ENCODE data around the gene FURIN.

Gene FURIN

DNA sequence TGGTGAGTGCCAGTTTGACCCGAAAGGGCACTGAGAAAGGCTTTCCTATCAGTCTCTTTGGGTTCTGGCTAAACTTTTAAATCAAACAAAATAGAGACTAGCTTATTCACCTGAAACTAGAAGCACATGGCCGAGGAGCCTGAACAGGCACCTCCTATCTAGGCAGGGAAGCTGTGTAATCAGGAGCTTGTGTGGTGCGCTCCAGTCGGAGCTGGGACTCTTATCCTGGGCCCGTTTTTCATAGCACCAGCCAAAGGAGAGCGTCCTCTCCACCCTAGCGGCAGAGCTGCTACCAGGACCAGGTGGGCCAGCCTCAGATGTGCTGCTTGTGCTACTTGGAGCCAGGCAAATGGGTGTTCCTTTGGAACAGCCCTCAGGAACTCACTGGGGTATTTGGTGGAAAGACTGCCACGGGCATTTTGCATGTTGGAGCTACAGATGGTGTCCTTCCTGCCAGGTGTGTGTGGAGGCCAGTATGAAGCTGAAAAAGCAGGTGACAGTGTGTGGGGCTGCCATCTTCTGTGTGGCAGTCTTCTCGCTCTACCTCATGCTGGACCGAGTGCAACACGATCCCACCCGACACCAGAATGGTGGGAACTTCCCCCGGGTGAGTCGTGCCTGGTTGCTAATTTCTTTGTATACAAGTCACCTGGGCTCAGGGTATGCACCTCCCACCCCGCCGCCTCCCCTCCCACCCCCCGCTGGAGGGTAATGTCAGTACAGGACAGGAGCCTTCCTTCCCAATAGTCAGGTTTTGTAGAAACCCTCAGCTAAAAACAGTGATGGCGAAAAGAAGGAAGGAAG, 35.5 kb downstream of the FURIN start:
- H3K4me3 ChIP-seq (ENCODE audit: control insufficient read depth in 1 of 7, extremely low read depth in 1 of 7, insufficient read depth in 4 of 7, low read depth in 2 of 7, low read length in 6 of 7): peak overlapping the region in 6 of 7 experiments; percentile 69 to 85 (median 77)
- CTCF ChIA-PET: interaction anchor here (0.8 to 16.2 kb wide), 8 partner anchors 10 to 909 kb away, joined by 3 to 258 read pairs (median 5); partner anchors contain the start of genes HDDC3 and UNC45A
- DNase-seq: peak in 1 of 3 donors; percentile 26
- peaks cover 2 to 24% (median 20%) of the 10 kb centered on the region in 4 experiments for H3K4me1 ChIP-seq (ENCODE audit: control extremely low read depth in 1 of 4, control insufficient read depth in 4 of 4, insufficient read depth in 4 of 4, low read length in 3 of 4)
- 73% methylated on average over 11 of the region's 18 CpGs for WGBS (ENCODE audit: insufficient coverage)
- H3K27ac ChIP-seq (ENCODE audit: insufficient read depth in 1 of 2, low read depth in 1 of 2, low read length in 2 of 2, poor library complexity in 1 of 2, severe bottlenecking in 2 of 2): peak overlapping the region; percentile 80 to 91
- peaks cover 9 to 40% (median 35%) of the 10 kb centered on the region in 4 experiments for H3K36me3 ChIP-seq (ENCODE audit: control insufficient read depth in 4 of 4, insufficient read depth in 4 of 4, low read length in 3 of 4)
- POLR2A ChIA-PET: interaction anchor here (0.7 to 3.7 kb wide), 4 partner anchors 12 to 31 kb away, joined by 3 to 32 read pairs (median 6); partner anchors contain the start of genes FES, HDDC3 and UNC45A
- H3K27me3 ChIP-seq (replicated peaks in 2 of 5; ENCODE audit: control insufficient read depth in 4 of 5, insufficient read depth in 5 of 5, low read length in 4 of 5): no peaks in the 10 kb centered on the region
- H3K9me3 ChIP-seq (ENCODE audit: control extremely low read depth in 1 of 5, control insufficient read depth in 4 of 5, insufficient read depth in 2 of 5, low read depth in 1 of 5, low read length in 4 of 5): no peaks in the 10 kb centered on the region

DNA sequence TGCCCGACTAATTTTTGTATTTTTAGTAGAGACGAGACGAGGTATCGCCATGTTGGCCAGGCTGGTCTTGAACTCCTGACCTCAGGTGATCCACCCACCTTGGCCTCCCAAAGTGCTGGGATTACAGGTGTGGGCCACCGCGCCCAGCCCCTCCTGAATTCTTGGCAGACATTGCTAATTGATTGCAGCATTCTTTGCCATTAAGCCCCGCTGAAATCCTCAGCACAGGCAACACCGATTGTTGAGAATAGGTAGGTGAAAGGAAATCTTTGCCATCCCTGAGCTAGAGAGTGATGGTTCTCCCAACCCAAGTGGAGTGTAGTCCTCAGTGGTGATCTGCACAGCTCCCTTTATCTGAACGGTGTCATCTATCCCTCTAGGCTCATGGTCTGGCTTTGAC, 36.4 kb downstream of the FURIN start:
- H3K27me3 ChIP-seq (replicated peaks in 2 of 5; ENCODE audit: control insufficient read depth in 4 of 5, insufficient read depth in 5 of 5, low read length in 4 of 5): no peaks in the 10 kb centered on the region
- no peak overlapping the region for H3K4me3 ChIP-seq (ENCODE audit: control insufficient read depth in 1 of 7, extremely low read depth in 1 of 7, insufficient read depth in 4 of 7, low read depth in 2 of 7, low read length in 6 of 7)
- H3K4me1 ChIP-seq (ENCODE audit: control extremely low read depth in 1 of 4, control insufficient read depth in 4 of 4, insufficient read depth in 4 of 4, low read length in 3 of 4): peaks cover 2 to 24% (median 20%) of the 10 kb centered on the region in 4 experiments
- ChIA-PET POLR2A (no interaction called here), CTCF (interaction anchor here (1.0 to 16.2 kb wide), 5 partner anchors 9 to 29 kb away, joined by 3 to 258 read pairs (median 10); partner anchors contain the start of genes HDDC3 and UNC45A)
- H3K9me3 ChIP-seq (ENCODE audit: control extremely low read depth in 1 of 5, control insufficient read depth in 4 of 5, insufficient read depth in 2 of 5, low read depth in 1 of 5, low read length in 4 of 5): no peaks in the 10 kb centered on the region
- 98% methylated on average over 8 of the region's 9 CpGs for WGBS (ENCODE audit: insufficient coverage)
- no peak overlapping the region for H3K27ac ChIP-seq (ENCODE audit: insufficient read depth in 1 of 2, low read depth in 1 of 2, low read length in 2 of 2, poor library complexity in 1 of 2, severe bottlenecking in 2 of 2)
- no peak for DNase-seq
- H3K36me3 ChIP-seq (ENCODE audit: control insufficient read depth in 4 of 4, insufficient read depth in 4 of 4, low read length in 3 of 4): peaks cover 9 to 45% (median 39%) of the 10 kb centered on the region in 4 experiments

DNA sequence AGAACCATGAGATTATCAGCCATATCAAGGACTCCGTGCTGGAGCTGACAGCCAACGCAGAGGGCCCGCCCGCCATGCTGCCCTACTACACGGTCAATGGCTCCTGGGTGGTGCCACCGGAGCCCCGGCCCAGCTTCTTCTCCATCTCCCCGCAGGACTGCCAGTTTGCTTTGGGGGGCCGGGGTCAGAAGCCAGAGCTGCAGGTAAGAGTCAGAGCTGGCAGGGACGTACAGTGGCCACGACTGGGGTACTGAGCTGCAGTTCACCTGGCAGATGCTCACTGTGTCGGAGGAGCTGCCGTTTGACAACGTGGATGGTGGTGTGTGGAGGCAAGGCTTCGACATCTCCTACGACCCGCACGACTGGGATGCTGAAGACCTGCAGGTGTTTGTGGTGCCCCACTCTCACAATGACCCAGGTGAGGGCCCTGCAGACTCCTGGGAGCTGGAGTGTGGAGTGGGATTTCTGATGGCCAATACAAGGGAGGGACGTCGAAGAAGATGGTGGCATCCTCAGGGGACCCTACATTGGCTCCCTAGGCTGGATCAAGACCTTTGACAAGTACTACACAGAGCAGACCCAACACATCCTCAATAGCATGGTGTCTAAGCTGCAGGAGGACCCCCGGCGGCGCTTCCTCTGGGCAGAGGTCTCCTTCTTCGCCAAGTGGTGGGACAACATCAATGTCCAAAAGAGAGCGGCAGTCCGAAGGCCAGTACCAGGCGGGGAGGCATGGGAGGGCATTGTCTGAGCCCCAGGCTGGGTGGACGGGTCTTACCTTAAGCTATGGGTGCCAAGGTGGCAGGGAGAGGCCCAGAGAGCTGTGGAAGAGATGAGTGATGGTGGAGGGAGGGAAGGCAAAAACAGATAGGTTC, 37.2 kb downstream of the FURIN start:
- Histone ChIP-seq H3K27me3 (replicated peaks in 2 of 5; ENCODE audit: control insufficient read depth in 4 of 5, insufficient read depth in 5 of 5, low read length in 4 of 5) (no peaks in the 10 kb centered on the region), H3K4me1 (ENCODE audit: control extremely low read depth in 1 of 4, control insufficient read depth in 4 of 4, insufficient read depth in 4 of 4, low read length in 3 of 4) (peaks cover 2 to 24% (median 20%) of the 10 kb centered on the region in 4 experiments), H3K4me3 (ENCODE audit: control insufficient read depth in 1 of 7, extremely low read depth in 1 of 7, insufficient read depth in 4 of 7, low read depth in 2 of 7, low read length in 6 of 7) (no peak overlapping the region), H3K9me3 (ENCODE audit: control extremely low read depth in 1 of 5, control insufficient read depth in 4 of 5, insufficient read depth in 2 of 5, low read depth in 1 of 5, low read length in 4 of 5) (no peaks in the 10 kb centered on the region), H3K27ac (ENCODE audit: insufficient read depth in 1 of 2, low read depth in 1 of 2, low read length in 2 of 2, poor library complexity in 1 of 2, severe bottlenecking in 2 of 2) (no peak overlapping the region), H3K36me3 (ENCODE audit: control insufficient read depth in 4 of 4, insufficient read depth in 4 of 4, low read length in 3 of 4) (peaks cover 9 to 53% (median 46%) of the 10 kb centered on the region in 4 experiments)
- no peak for DNase-seq
- POLR2A ChIA-PET: interaction anchor here (0.6 to 1.3 kb wide), 3 partner anchors 10 to 217 kb away, joined by 4 read pairs; partner anchors contain the start of gene HDDC3
- 96% methylated on average over 25 of the region's 28 CpGs for WGBS (ENCODE audit: insufficient coverage)
- CTCF ChIA-PET: interaction anchor here (1.0 to 16.2 kb wide), 6 partner anchors 9 to 28 kb away, joined by 3 to 258 read pairs (median 8); partner anchors contain the start of genes HDDC3 and UNC45A

DNA sequence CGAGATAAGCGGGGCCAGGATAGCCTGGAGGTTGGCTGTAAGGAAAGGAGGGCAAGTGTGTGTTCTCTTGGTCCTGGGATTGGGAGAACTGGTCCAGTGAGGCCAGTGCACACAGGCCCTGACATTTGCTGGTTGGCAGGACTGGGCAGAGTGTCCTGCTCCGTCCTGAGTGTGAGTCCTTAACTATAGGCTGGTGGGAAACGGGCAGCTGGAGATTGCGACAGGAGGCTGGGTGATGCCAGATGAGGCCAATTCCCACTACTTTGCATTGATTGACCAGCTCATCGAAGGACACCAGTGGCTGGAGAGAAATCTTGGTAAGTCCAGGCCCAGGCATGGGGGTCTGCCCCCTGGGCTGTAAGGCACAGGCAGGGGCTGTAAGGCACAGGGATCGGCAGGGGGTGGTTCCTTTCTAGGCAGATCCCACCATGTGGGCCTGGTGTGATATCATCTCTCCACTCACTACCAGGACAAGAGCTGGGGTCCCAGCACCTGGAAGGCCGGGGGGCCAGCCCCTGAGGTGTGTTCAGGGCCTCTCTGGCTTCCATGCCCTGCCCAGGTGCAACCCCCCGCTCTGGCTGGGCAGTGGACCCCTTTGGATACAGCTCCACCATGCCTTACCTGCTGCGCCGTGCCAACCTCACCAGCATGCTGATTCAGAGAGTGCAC, 37.9 kb downstream of the FURIN start:
- H3K9me3 ChIP-seq (ENCODE audit: control extremely low read depth in 1 of 5, control insufficient read depth in 4 of 5, insufficient read depth in 2 of 5, low read depth in 1 of 5, low read length in 4 of 5): no peaks in the 10 kb centered on the region
- no peak overlapping the region for H3K27ac ChIP-seq (ENCODE audit: insufficient read depth in 1 of 2, low read depth in 1 of 2, low read length in 2 of 2, poor library complexity in 1 of 2, severe bottlenecking in 2 of 2)
- H3K27me3 ChIP-seq (replicated peaks in 2 of 5; ENCODE audit: control insufficient read depth in 4 of 5, insufficient read depth in 5 of 5, low read length in 4 of 5): no peaks in the 10 kb centered on the region
- 99% methylated on average over 9 of the region's 11 CpGs for WGBS (ENCODE audit: insufficient coverage)
- ChIA-PET CTCF (interaction anchor here (1.7 to 16.2 kb wide), 4 partner anchors 8 to 27 kb away, joined by 4 to 258 read pairs (median 53); partner anchors contain the start of genes HDDC3 and UNC45A), POLR2A (interaction anchor here (0.6 to 1.3 kb wide), 2 partner anchors 9 to 218 kb away, joined by 4 read pairs; no protein-coding TSS in a partner anchor)
- peaks cover 2 to 20% (median 17%) of the 10 kb centered on the region in 4 experiments for H3K4me1 ChIP-seq (ENCODE audit: control extremely low read depth in 1 of 4, control insufficient read depth in 4 of 4, insufficient read depth in 4 of 4, low read length in 3 of 4)
- H3K4me3 ChIP-seq (ENCODE audit: control insufficient read depth in 1 of 7, extremely low read depth in 1 of 7, insufficient read depth in 4 of 7, low read depth in 2 of 7, low read length in 6 of 7): no peak overlapping the region
- H3K36me3 ChIP-seq (ENCODE audit: control insufficient read depth in 4 of 4, insufficient read depth in 4 of 4, low read length in 3 of 4): peaks cover 11 to 61% (median 54%) of the 10 kb centered on the region in 4 experiments
- DNase-seq: no peak

DNA sequence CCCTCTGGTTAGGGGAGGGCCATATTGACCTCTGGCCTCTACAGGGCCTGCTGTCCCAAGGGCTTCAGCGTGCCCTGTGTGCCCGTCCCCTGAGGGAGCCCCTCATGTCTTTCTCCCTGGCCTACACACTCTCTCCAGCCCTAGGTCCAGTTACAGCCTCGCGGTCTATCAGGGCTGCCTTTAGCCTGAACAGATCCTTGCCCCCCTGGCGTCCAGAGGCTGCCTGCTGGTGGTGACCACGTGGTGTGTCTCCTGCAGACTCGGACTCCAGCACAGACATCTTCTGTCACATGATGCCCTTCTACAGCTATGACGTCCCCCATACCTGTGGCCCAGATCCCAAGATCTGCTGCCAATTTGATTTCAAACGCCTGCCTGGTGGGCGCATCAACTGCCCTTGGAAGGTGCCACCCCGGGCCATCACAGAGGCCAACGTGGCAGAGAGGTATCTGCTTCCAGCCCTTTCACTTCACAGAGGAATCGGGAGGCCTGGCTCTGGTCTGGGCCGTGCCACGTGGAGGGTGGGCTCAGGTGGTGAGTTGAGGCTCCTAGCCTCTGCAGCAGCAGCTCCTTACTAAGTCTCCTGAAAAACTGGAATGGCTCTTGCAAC, 38.8 kb downstream of the FURIN start:
- no peak overlapping the region for H3K27ac ChIP-seq (ENCODE audit: insufficient read depth in 1 of 2, low read depth in 1 of 2, low read length in 2 of 2, poor library complexity in 1 of 2, severe bottlenecking in 2 of 2)
- no peaks in the 10 kb centered on the region for H3K9me3 ChIP-seq (ENCODE audit: control extremely low read depth in 1 of 5, control insufficient read depth in 4 of 5, insufficient read depth in 2 of 5, low read depth in 1 of 5, low read length in 4 of 5)
- no peak overlapping the region for H3K4me3 ChIP-seq (ENCODE audit: control insufficient read depth in 1 of 7, extremely low read depth in 1 of 7, insufficient read depth in 4 of 7, low read depth in 2 of 7, low read length in 6 of 7)
- WGBS (ENCODE audit: insufficient coverage): 84% methylated on average over 15 of the region's 15 CpGs
- ChIA-PET POLR2A (no interaction called here), CTCF (interaction anchor here (1.7 to 16.2 kb wide), 3 partner anchors 12 to 26 kb away, joined by 4 to 258 read pairs (median 10); partner anchors contain the start of genes HDDC3 and UNC45A)
- no peak for DNase-seq
- peaks cover 11 to 69% (median 59%) of the 10 kb centered on the region in 4 experiments for H3K36me3 ChIP-seq (ENCODE audit: control insufficient read depth in 4 of 4, insufficient read depth in 4 of 4, low read length in 3 of 4)
- no peaks in the 10 kb centered on the region for H3K27me3 ChIP-seq (replicated peaks in 2 of 5; ENCODE audit: control insufficient read depth in 4 of 5, insufficient read depth in 5 of 5, low read length in 4 of 5)
- H3K4me1 ChIP-seq (ENCODE audit: control extremely low read depth in 1 of 4, control insufficient read depth in 4 of 4, insufficient read depth in 4 of 4, low read length in 3 of 4): peaks cover 2 to 12% (median 9%) of the 10 kb centered on the region in 4 experiments
